Measurements from ENCODE around the gene TMEM41B. TPM values are rescaled to one million over a fixed set of nuclear protein-coding genes. Genes with fewer than 3 reads are reported as not detected.

The TMEM41B gene
- total RNA-seq, 4 donors from 2014 or later: 30.1 to 72.3 (median 34.3) TPM

- peak in 1 of 2 donors; percentile 4 for DNase-seq (ENCODE audit: low spot score in 2 of 2)
Measured at GRCh38 chr11:9285850-9286587, 28.4 kb downstream of the TMEM41B start.

GRCh38 chr11:9280655-9281301, 33.6 kb downstream of the TMEM41B start:
- Histone ChIP-seq H3K9me3 (no peaks in the 10 kb centered on the region), H3K36me3 (peaks cover 15% of the 10 kb centered on the region), H3K27ac (no peak overlapping the region), H3K4me1 (no peaks in the 10 kb centered on the region), H3K4me3 (no peak overlapping the region), H3K27me3 (no peaks in the 10 kb centered on the region)
- WGBS: 53% methylated on average over 4 of the region's 4 CpGs
- TF ChIP-seq CTCF (IDR thresholded peaks at IDR 0.05) (no peak), POLR2A (IDR thresholded peaks at IDR 0.05) (no peak), POLR2AphosphoS5 (IDR thresholded peaks at IDR 0.05) (no peak), EP300 (IDR thresholded peaks at IDR 0.05) (no peak)
- DNase-seq (ENCODE audit: low spot score in 2 of 2): no peak

More at GRCh38 chr11:9285850-9286587, 28.4 kb downstream of the TMEM41B start:
- 92% methylated on average over 14 of the region's 14 CpGs for WGBS
- Histone ChIP-seq H3K36me3 (peaks cover 22% of the 10 kb centered on the region), H3K27ac (no peak overlapping the region), H3K27me3 (no peaks in the 10 kb centered on the region), H3K4me3 (no peak overlapping the region), H3K4me1 (no peaks in the 10 kb centered on the region), H3K9me3 (no peaks in the 10 kb centered on the region)
- TF ChIP-seq POLR2A (IDR thresholded peaks at IDR 0.05) (no peak), POLR2AphosphoS5 (IDR thresholded peaks at IDR 0.05) (no peak), EP300 (IDR thresholded peaks at IDR 0.05) (no peak), CTCF (IDR thresholded peaks at IDR 0.05) (no peak)

GRCh38 chr11:9277176-9277575, 37.2 kb downstream of the TMEM41B start:
- 86% methylated on average over 8 of the region's 8 CpGs for WGBS
- H3K36me3 ChIP-seq: peaks cover 7% of the 10 kb centered on the region
- DNase-seq (ENCODE audit: low spot score in 2 of 2): no peak
- no peak overlapping the region for H3K4me3 ChIP-seq
- no peaks in the 10 kb centered on the region for H3K4me1 ChIP-seq
- no peak for TF ChIP-seq CTCF (IDR thresholded peaks at IDR 0.05)
- TF ChIP-seq POLR2A (IDR thresholded peaks at IDR 0.05): no peak
- no peak for TF ChIP-seq EP300 (IDR thresholded peaks at IDR 0.05)
- TF ChIP-seq POLR2AphosphoS5 (IDR thresholded peaks at IDR 0.05): no peak
- H3K27ac ChIP-seq: no peak overlapping the region
- H3K27me3 ChIP-seq: no peaks in the 10 kb centered on the region
- H3K9me3 ChIP-seq: no peaks in the 10 kb centered on the region

- H3K9me3 ChIP-seq: no peaks in the 10 kb centered on the region
- no peak for DNase-seq (ENCODE audit: low spot score in 2 of 2)
- no peak overlapping the region for H3K4me3 ChIP-seq
- H3K4me1 ChIP-seq: no peaks in the 10 kb centered on the region
- no peak for TF ChIP-seq EP300 (IDR thresholded peaks at IDR 0.05)
- no peak for TF ChIP-seq POLR2AphosphoS5 (IDR thresholded peaks at IDR 0.05)
- TF ChIP-seq CTCF (IDR thresholded peaks at IDR 0.05): no peak
- no peak for TF ChIP-seq POLR2A (IDR thresholded peaks at IDR 0.05)
- 76% methylated on average over 3 of the region's 3 CpGs for WGBS
- H3K27me3 ChIP-seq: no peaks in the 10 kb centered on the region
- H3K36me3 ChIP-seq: peaks cover 7% of the 10 kb centered on the region
- H3K27ac ChIP-seq: no peak overlapping the region
Measured at GRCh38 chr11:9276571-9276970, 37.8 kb downstream of the TMEM41B start.

GRCh38 chr11:9274499-9275258, 39.7 kb downstream of the TMEM41B start:
- H3K4me1 ChIP-seq: no peaks in the 10 kb centered on the region
- no peak overlapping the region for H3K4me3 ChIP-seq
- H3K27me3 ChIP-seq: no peaks in the 10 kb centered on the region
- DNase-seq (ENCODE audit: low spot score in 2 of 2): no peak
- H3K27ac ChIP-seq: no peak overlapping the region
- WGBS: 73% methylated on average over 8 of the region's 8 CpGs
- H3K36me3 ChIP-seq: no peaks in the 10 kb centered on the region
- TF ChIP-seq POLR2A (IDR thresholded peaks at IDR 0.05) (no peak), CTCF (IDR thresholded peaks at IDR 0.05) (no peak), EP300 (IDR thresholded peaks at IDR 0.05) (no peak), POLR2AphosphoS5 (IDR thresholded peaks at IDR 0.05) (no peak)
- no peaks in the 10 kb centered on the region for H3K9me3 ChIP-seq

Measured in suprapubic skin (tissue), 4 donors.